ENCODE data around the gene ALDH5A1. TPM values are rescaled to one million over a fixed set of nuclear protein-coding genes. Genes with fewer than 3 reads are reported as not detected.

The ALDH5A1 gene
- total and polyA plus RNA-seq, 2 of the 13 experiments (the other 11 are each of a cell fraction or from before 2014, with no cell fraction given): 12.8 to 32.5 TPM

- TF ChIP-seq NKX3-1 (CRISPR knock-in tag; IDR thresholded peaks at IDR 0.05) (no peak; the same call in 1 of the 2 replicates), ZNF281 (CRISPR knock-in tag; IDR thresholded peaks at IDR 0.05; ENCODE audit: borderline replicate concordance) (no peak), ETV5 (CRISPR knock-in tag; IDR thresholded peaks at IDR 0.05; ENCODE audit: borderline replicate concordance) (no peak), FOXK2 (IDR thresholded peaks at IDR 0.05) (peak; percentile 64; the same call in 1 of the 2 replicates), KLF13 (CRISPR knock-in tag; IDR thresholded peaks at IDR 0.05) (0 out of 2 replicates have a peak, but pooled peaks have one; percentile 49), ZNF143 (CRISPR knock-in tag; IDR thresholded peaks at IDR 0.05) (peak; percentile 15), TBX3 (IDR thresholded peaks at IDR 0.05; ENCODE audit: borderline replicate concordance) (peak; percentile 32; the same call in 1 of the 2 replicates), SMAD1 (CRISPR knock-in tag; IDR thresholded peaks at IDR 0.05; ENCODE audit: borderline replicate concordance, low read depth) (no peak; the same call in 1 of the 2 replicates), MLLT10 (CRISPR knock-in tag; IDR thresholded peaks at IDR 0.05) (no peak), RBFOX2 (IDR thresholded peaks at IDR 0.05; ENCODE audit: low read depth, low read length) (peak; percentile 96), CENPX (CRISPR knock-in tag; IDR thresholded peaks at IDR 0.05) (no peak), MNT (IDR thresholded peaks at IDR 0.05) (peak; percentile 69), E2F5 (CRISPR knock-in tag; conservative IDR thresholded peaks at IDR 0.05) (peak; percentile 39; the same call in 1 of the 2 replicates), ZSCAN12 (CRISPR knock-in tag; IDR thresholded peaks at IDR 0.05) (peak; percentile 33; the same call in 1 of the 2 replicates), GFI1 (CRISPR knock-in tag; IDR thresholded peaks at IDR 0.05; ENCODE audit: borderline replicate concordance) (peak; percentile 63), AGO1 (IDR thresholded peaks at IDR 0.05; ENCODE audit: low read depth, low read length, poor library complexity, severe bottlenecking) (peak; percentile 16), PAXIP1 (CRISPR knock-in tag; conservative IDR thresholded peaks at IDR 0.05) (no peak)
- TF ChIP-seq, protein P1, sequence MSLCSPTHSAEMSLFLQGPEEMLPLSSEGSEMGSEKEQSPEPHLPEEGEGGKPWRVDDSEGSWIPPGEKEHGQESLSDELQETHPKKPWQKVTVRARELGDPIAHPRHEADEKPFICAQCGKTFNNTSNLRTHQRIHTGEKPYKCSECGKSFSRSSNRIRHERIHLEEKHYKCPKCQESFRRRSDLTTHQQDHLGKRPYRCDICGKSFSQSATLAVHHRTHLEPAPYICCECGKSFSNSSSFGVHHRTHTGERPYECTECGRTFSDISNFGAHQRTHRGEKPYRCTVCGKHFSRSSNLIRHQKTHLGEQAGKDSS (CRISPR knock-in tag; IDR thresholded peaks at IDR 0.05; ENCODE audit: borderline replicate concordance, low read depth): peak; percentile 71
Measured at GRCh38 chr6:24494821-24495795, at the start of gene ALDH5A1 (continued).

Data from HepG2 (cell line).